Neural cell (in vitro differentiated cells): ENCODE results near the gene GRAP2. TPM values are rescaled to one million over a fixed set of nuclear protein-coding genes. Genes with fewer than 3 reads are reported as not detected.

ENCODE experiments used
- H2AFZ ChIP-seq: fragments of 200-600, 300-800 bp; sonication (generic), shearing (Covaris generic); 2 replicates; pipeline ENCODE4 v1.6.0; 2014; ENCODE audit warnings: low read depth, mild to moderate bottlenecking, antibody characterized with exemption, low read length, moderate library complexity
- H3F3A ChIP-seq: fragments of 200-600 bp; shearing (Covaris generic); 2 replicates; pipeline ENCODE4 v1.6.1; 2016; ENCODE audit warnings: mild to moderate bottlenecking, moderate library complexity, mixed read lengths, antibody characterized with exemption, low read length; ENCODE audit not compliant: insufficient read depth, poor library complexity, severe bottlenecking
- H3K27ac ChIP-seq: fragments of 200-600, 300-800 bp; sonication (generic), shearing (Covaris generic); 2 replicates; pipeline ENCODE4 v1.5.1; 2014; ENCODE audit warnings: mild to moderate bottlenecking, low read length, moderate library complexity
- H3K27me3 ChIP-seq: fragments of 300-800, 200-600 bp; sonication (generic), shearing (Covaris generic); 2 replicates; pipeline ENCODE4 v1.6.0; 2014; ENCODE audit warnings: mild to moderate bottlenecking, low read depth, low read length, moderate library complexity; ENCODE audit not compliant: insufficient read depth
- H3K36me3 ChIP-seq: fragments of 300-800, 200-600 bp; sonication (generic), shearing (Covaris generic); 2 replicates; pipeline ENCODE4 v1.5.1; 2014; ENCODE audit warnings: mild to moderate bottlenecking, antibody characterized with exemption, low read length, moderate library complexity; ENCODE audit not compliant: insufficient read depth
- H3K4me2 ChIP-seq: fragments of 300-800, 200-600 bp; sonication (generic), shearing (Covaris generic); 2 replicates; pipeline ENCODE4 v1.6.0; 2014; ENCODE audit warnings: mild to moderate bottlenecking, low read length
- H3K4me3 ChIP-seq: fragments of 300-800, 200-600 bp; sonication (generic), shearing (Covaris generic); 2 replicates; pipeline ENCODE4 v1.5.1; 2014; ENCODE audit warnings: mild to moderate bottlenecking, low read length, moderate library complexity
- H3K79me2 ChIP-seq: fragments of 200-600 bp; shearing (Covaris generic); replicated peaks from 2 replicates; pipeline ENCODE4 v1.6.0; 2014; ENCODE audit warnings: mild to moderate bottlenecking, low read length, moderate library complexity; ENCODE audit not compliant: insufficient read depth
- H3K9ac ChIP-seq: fragments of 300-800, 200-600 bp; sonication (generic), shearing (Covaris generic); 2 replicates; pipeline ENCODE4 v1.6.1; 2016; ENCODE audit warnings: mild to moderate bottlenecking, low read length, mixed read lengths
- H3K9me2 ChIP-seq: fragments of 200-600 bp; shearing (Covaris generic); 2 replicates; pipeline ENCODE4 v1.6.1; 2016; ENCODE audit warnings: mild to moderate bottlenecking, low read length, mixed read lengths; ENCODE audit not compliant: insufficient read depth
- H3K9me3 ChIP-seq: fragments of 200-600, 300-800 bp; sonication (generic), shearing (Covaris generic); 2 replicates; pipeline ENCODE4 v1.6.1; 2016; ENCODE audit warnings: mild to moderate bottlenecking, mixed run types, low read length, moderate library complexity, mixed read lengths
- H4K20me1 ChIP-seq: fragments of 200-600 bp; shearing (Covaris generic); 2 replicates; pipeline ENCODE4 v1.6.1; 2016; ENCODE audit warnings: mild to moderate bottlenecking, mixed run types; ENCODE audit not compliant: insufficient read depth
- EP300 ChIP-seq: fragments of 450-650 bp; conservative IDR thresholded peaks from 2 replicates; pipeline ENCODE4 v1.6.1; 2014; ENCODE audit warnings: antibody characterized with exemption, mild to moderate bottlenecking, moderate library complexity; ENCODE audit not compliant: poor library complexity, severe bottlenecking
- EZH2 ChIP-seq: fragments of 200-600, 300-800 bp; shearing (Covaris generic), sonication (generic); IDR thresholded peaks from 2 replicates; pipeline ENCODE4 v1.6.1; 2014; ENCODE audit warnings: antibody characterized with exemption, low read length, borderline replicate concordance, mild to moderate bottlenecking; ENCODE audit not compliant: insufficient read depth, poor library complexity, severe bottlenecking
- MXI1 ChIP-seq: fragments of 450-650 bp; conservative IDR thresholded peaks from 2 replicates; pipeline ENCODE4 v1.6.1; 2014; ENCODE audit warnings: antibody characterized with exemption, mild to moderate bottlenecking; ENCODE audit not compliant: poor library complexity, severe bottlenecking
- POLR2AphosphoS5 ChIP-seq: IDR thresholded peaks from 2 replicates; pipeline ENCODE4 v1.6.1; 2012
- RAD21 ChIP-seq: fragments of 450-650 bp; conservative IDR thresholded peaks from 2 replicates; pipeline ENCODE4 v1.6.1; 2014; ENCODE audit warnings: antibody characterized with exemption, mild to moderate bottlenecking, moderate library complexity
- SMC3 ChIP-seq: fragments of 450-650 bp; conservative IDR thresholded peaks from 2 replicates; pipeline ENCODE4 v1.6.1; 2014; ENCODE audit warnings: antibody characterized with exemption, mild to moderate bottlenecking, moderate library complexity; ENCODE audit not compliant: poor library complexity
- TAF1 ChIP-seq: IDR thresholded peaks from 2 replicates; pipeline ENCODE4 v1.6.1; 2012; ENCODE audit warnings: low read depth
- polyA minus RNA-seq: library from RNA; depleted of rRNA, polyadenylated mRNA; stranded (reverse); fragments of >200 nt; gene quantifications from 2 replicates; pipeline ENCODE4 v1.2.3, GENCODE V29; 2014
- polyA plus RNA-seq: library from polyadenylated mRNA; depleted of rRNA; stranded (reverse); fragments of >200 nt; gene quantifications from 2 replicates; pipeline ENCODE4 v1.2.3, GENCODE V29; 2014
- TF ChIP-seq, protein P1 (sequence below): fragments of 450-650 bp; IDR thresholded peaks from 2 replicates; pipeline ENCODE4 v1.5.1; 2014; ENCODE audit warnings: antibody characterized with exemption, mild to moderate bottlenecking, moderate library complexity; ENCODE audit not compliant: poor library complexity, severe bottlenecking
- TF ChIP-seq, protein P2 (sequence below): IDR thresholded peaks from 2 replicates; pipeline ENCODE4 v1.6.1; 2012; ENCODE audit warnings: borderline replicate concordance

Gene GRAP2
- 0.30 TPM in 1 of 2 replicates, not detected in the other for polyA plus RNA-seq
- polyA minus RNA-seq, result not detected in 2 replicates

DNA sequence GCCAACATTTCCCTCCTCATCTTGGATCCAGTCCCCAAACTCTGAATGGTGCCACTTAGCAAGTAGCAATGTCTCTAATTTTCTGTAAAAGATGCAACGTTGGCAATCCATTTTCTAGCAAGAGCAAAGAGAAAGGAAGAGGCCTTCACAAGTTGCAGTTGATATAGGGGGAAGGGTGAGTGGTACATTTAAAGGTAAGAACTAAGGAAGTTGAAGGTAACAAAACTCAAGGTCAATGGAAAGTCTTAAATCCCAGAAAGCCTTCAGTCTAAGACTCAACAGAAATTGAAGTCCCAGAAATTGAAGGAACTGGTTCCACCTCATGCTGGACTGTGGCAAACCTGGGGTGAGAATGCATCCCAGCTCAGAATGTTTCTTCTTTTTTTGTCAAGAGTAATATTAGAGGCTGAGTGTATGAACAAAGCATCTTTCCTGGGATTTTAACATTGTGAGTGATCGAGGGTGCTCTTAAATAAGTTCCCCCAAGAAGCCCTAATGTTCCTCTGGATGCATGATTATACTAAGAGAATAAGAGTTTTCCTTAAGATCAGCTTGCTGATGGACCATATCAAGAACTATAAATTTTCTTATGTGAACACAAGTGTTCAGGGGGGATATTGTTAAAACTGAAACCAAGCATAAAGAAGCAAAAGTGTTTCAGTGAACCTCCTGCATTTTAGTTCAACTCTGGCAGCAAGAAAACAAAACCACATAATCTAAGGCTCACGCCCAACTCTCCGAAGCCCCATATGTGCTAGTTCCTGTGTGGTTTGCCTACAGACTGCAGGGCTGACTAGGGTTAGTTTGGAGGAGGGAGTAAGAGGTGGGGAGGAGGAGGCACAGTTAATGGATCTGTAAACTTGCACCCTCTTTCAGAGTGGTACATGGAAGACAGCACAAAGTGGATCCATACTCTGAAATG, at the start of gene GRAP2:
GRAP2 (plus strand) TSS at position 779 of the 922 bp plus-strand sequence. CDS start 46,023 bp downstream, outside the sequence.
- Histone ChIP-seq H3K36me3 (no peaks in the 10 kb centered on the region), H3K4me3 (no peak within 1 kb of the TSS), H3F3A (no peaks in the 10 kb centered on the region), H3K27me3 (no peaks in the 10 kb centered on the region), H3K79me2 (no peaks in the 10 kb centered on the region), H3K9me3 (no peaks in the 10 kb centered on the region), H3K27ac (no peak within 1 kb of the TSS), H3K9ac (no peak within 1 kb of the TSS), H4K20me1 (no peaks in the 10 kb centered on the region), H3K9me2 (no peaks in the 10 kb centered on the region), H3K4me2 (no peak within 1 kb of the TSS), H2AFZ (no peak within 1 kb of the TSS)
- TF ChIP-seq, protein P1, sequence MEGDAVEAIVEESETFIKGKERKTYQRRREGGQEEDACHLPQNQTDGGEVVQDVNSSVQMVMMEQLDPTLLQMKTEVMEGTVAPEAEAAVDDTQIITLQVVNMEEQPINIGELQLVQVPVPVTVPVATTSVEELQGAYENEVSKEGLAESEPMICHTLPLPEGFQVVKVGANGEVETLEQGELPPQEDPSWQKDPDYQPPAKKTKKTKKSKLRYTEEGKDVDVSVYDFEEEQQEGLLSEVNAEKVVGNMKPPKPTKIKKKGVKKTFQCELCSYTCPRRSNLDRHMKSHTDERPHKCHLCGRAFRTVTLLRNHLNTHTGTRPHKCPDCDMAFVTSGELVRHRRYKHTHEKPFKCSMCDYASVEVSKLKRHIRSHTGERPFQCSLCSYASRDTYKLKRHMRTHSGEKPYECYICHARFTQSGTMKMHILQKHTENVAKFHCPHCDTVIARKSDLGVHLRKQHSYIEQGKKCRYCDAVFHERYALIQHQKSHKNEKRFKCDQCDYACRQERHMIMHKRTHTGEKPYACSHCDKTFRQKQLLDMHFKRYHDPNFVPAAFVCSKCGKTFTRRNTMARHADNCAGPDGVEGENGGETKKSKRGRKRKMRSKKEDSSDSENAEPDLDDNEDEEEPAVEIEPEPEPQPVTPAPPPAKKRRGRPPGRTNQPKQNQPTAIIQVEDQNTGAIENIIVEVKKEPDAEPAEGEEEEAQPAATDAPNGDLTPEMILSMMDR, result no peak
- TF ChIP-seq, protein P2, sequence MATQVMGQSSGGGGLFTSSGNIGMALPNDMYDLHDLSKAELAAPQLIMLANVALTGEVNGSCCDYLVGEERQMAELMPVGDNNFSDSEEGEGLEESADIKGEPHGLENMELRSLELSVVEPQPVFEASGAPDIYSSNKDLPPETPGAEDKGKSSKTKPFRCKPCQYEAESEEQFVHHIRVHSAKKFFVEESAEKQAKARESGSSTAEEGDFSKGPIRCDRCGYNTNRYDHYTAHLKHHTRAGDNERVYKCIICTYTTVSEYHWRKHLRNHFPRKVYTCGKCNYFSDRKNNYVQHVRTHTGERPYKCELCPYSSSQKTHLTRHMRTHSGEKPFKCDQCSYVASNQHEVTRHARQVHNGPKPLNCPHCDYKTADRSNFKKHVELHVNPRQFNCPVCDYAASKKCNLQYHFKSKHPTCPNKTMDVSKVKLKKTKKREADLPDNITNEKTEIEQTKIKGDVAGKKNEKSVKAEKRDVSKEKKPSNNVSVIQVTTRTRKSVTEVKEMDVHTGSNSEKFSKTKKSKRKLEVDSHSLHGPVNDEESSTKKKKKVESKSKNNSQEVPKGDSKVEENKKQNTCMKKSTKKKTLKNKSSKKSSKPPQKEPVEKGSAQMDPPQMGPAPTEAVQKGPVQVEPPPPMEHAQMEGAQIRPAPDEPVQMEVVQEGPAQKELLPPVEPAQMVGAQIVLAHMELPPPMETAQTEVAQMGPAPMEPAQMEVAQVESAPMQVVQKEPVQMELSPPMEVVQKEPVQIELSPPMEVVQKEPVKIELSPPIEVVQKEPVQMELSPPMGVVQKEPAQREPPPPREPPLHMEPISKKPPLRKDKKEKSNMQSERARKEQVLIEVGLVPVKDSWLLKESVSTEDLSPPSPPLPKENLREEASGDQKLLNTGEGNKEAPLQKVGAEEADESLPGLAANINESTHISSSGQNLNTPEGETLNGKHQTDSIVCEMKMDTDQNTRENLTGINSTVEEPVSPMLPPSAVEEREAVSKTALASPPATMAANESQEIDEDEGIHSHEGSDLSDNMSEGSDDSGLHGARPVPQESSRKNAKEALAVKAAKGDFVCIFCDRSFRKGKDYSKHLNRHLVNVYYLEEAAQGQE, result no peak
- TF ChIP-seq MXI1, result no peak
- no peak for TF ChIP-seq EP300
- TF ChIP-seq EZH2, result no peak

DNA sequence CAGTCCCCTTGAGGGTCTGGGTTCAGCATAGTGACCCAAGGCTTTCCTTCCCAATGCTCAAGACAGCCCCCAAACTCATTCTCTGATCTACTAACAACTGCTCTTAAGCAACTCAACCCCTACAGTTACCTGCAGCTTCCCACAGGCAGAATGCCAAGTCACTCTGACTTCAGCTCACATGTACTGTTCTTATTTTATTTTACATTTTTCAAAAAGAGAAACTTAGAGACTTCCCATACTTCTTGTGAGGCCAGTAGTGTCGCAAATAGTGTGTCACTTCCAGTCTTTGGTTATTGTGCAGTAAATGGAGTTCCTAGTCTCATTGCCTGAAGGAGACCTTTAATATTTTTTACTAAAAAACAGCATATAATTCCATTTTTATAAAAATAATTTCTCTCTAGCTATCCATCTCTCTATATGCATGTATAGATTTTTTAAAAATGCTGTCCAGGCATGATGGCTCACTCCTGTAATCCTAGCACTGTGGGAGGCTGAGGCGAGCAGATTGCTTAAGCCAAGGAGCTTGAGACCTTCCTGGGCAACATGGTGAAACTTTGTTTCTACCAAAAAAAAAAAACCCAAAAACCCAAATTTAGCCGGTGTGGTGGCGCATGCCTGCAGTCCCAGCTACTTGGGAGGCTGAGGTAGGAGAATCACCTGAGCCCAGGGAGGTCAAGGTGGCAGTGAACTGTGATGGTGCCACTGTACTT, 49.1 kb upstream of the GRAP2 start:
- H2AFZ ChIP-seq, result no peak overlapping the region
- H3K79me2 ChIP-seq, result no peaks in the 10 kb centered on the region
- H3K9me2 ChIP-seq, result no peaks in the 10 kb centered on the region
- no peak overlapping the region for H3K4me2 ChIP-seq
- TF ChIP-seq EP300, result no peak
- TF ChIP-seq EZH2, result no peak
- TF ChIP-seq POLR2AphosphoS5, result no peak
- TF ChIP-seq RAD21, result no peak
- TF ChIP-seq, protein P1, result no peak
- TF ChIP-seq TAF1, result no peak
- no peak for TF ChIP-seq MXI1
- no peak for TF ChIP-seq SMC3
- TF ChIP-seq, protein P2, result no peak
- H3K9ac ChIP-seq, result no peak overlapping the region
- H3K4me3 ChIP-seq, result no peak overlapping the region
- no peaks in the 10 kb centered on the region for H3K9me3 ChIP-seq
- no peaks in the 10 kb centered on the region for H3F3A ChIP-seq
- no peaks in the 10 kb centered on the region for H3K27me3 ChIP-seq
- no peaks in the 10 kb centered on the region for H4K20me1 ChIP-seq
- H3K36me3 ChIP-seq, result no peaks in the 10 kb centered on the region
- no peak overlapping the region for H3K27ac ChIP-seq
